ENCODE results near the gene CNTN4.

DNA sequence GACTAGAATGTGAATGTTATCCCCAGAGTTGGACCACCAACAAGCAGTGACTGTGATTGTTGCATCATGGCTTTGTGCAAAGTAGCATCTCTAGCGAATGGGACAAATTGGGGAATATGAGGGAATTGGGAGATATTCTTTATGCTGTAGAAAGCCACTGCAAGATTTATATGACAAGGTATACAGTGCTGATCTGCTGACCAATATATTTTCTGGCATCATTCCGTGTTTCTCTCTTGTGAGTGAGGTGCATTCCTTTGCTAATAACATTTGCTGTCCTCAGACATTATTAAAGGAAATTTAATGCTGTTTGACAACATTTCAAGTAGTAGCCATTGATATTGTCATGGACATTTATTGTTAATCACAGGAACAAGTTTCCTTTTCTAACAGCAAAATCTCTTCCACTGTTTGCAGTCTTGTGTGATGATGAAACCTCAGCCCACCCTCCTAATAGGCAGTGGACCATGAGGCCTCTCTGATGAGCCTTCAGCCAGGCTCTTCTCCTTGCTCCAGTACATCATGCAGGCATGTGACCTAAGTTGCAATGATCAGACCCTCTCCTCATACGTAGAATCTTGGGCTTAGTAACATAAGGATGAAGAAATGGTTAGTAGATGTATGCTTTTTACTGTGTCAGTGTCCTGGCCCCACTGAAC, 16.1 kb downstream of the CNTN4 start:
- no peak for TF ChIP-seq CTCF (IDR thresholded peaks at IDR 0.05)
- no peak for TF ChIP-seq EZH2phosphoT487 (IDR thresholded peaks at IDR 0.05)
- no peak for TF ChIP-seq EZH2 (IDR thresholded peaks at IDR 0.05)
